Osteoblast (primary cell): ENCODE data around the gene DUSP12. TPM values are rescaled to one million over a fixed set of nuclear protein-coding genes. Genes with fewer than 3 reads are reported as not detected.

Experiments
- DNase-seq: peaks from one replicate; pipeline ENCODE4 v3.0.0; 2011; ENCODE audit warnings: low spot score, mixed read lengths; ENCODE audit not compliant: insufficient read length; ENCODE audit errors: missing footprints
- H2AFZ ChIP-seq: 2 replicates; pipeline ENCODE4 v1.6.0; 2011; ENCODE audit warnings: mild to moderate bottlenecking, low read length
- H3K27ac ChIP-seq: 2 replicates; pipeline ENCODE4 v1.5.1; 2011; ENCODE audit warnings: mild to moderate bottlenecking, low read depth, low read length, moderate library complexity
- H3K27me3 ChIP-seq: 2 replicates; pipeline ENCODE4 v1.6.0; 2012; ENCODE audit warnings: mild to moderate bottlenecking, control low read depth, inconsistent platforms, low read length, moderate library complexity; ENCODE audit not compliant: insufficient read depth
- H3K36me3 ChIP-seq: 2 replicates; pipeline ENCODE4 v1.5.1; 2011; ENCODE audit warnings: mild to moderate bottlenecking, low read length, control low read depth, moderate library complexity; ENCODE audit not compliant: insufficient read depth
- H3K4me1 ChIP-seq: 2 replicates; pipeline ENCODE4 v1.5.1; 2011; ENCODE audit warnings: mild to moderate bottlenecking, low read length, control low read depth, moderate library complexity; ENCODE audit not compliant: insufficient read depth
- H3K4me2 ChIP-seq: 2 replicates; pipeline ENCODE4 v1.6.0; 2011; ENCODE audit warnings: mild to moderate bottlenecking, low read length; ENCODE audit not compliant: insufficient read depth
- H3K4me3 ChIP-seq: fragments of 200-600 bp; sonication (generic); 3 replicates; pipeline ENCODE4 v1.5.1; 2012; ENCODE audit warnings: mild to moderate bottlenecking, low read length, inconsistent platforms; ENCODE audit not compliant: insufficient read depth
- H3K79me2 ChIP-seq: 2 replicates; pipeline ENCODE4 v1.6.0; 2012; ENCODE audit warnings: mild to moderate bottlenecking, low read length, control low read depth, inconsistent platforms; ENCODE audit not compliant: insufficient read depth
- H3K9me3 ChIP-seq: 2 replicates; pipeline ENCODE4 v1.5.1; 2011; ENCODE audit warnings: low read depth, low read length, control low read depth
- H4K20me1 ChIP-seq: 2 replicates; pipeline ENCODE4 v1.6.0; 2012; ENCODE audit warnings: mild to moderate bottlenecking, low read length, control low read depth; ENCODE audit not compliant: insufficient read depth
- CTCF ChIP-seq: IDR thresholded peaks from 2 replicates; pipeline ENCODE4 v1.5.1; 2011; ENCODE audit warnings: mild to moderate bottlenecking, low read depth, low read length, moderate library complexity; ENCODE audit errors: extremely low read depth
- total RNA-seq: library from RNA; depleted of rRNA; stranded (reverse); fragments of >200 nt; gene quantifications from 2 replicates; pipeline ENCODE4 v1.2.3, GENCODE V29; 2012

Gene DUSP12
- total RNA-seq, 1 donor: 20.6 TPM

- no peak overlapping the region for H2AFZ ChIP-seq
- peaks cover 28% of the 10 kb centered on the region for H3K4me1 ChIP-seq
- no peak overlapping the region for H3K27ac ChIP-seq
- no peak overlapping the region for H3K4me2 ChIP-seq
- no peak for DNase-seq
- no peaks in the 10 kb centered on the region for H3K36me3 ChIP-seq
- H3K27me3 ChIP-seq: no peaks in the 10 kb centered on the region
- H3K4me3 ChIP-seq: no peak overlapping the region
- no peak for TF ChIP-seq CTCF
- H3K79me2 ChIP-seq: peaks cover 3% of the 10 kb centered on the region
- no peaks in the 10 kb centered on the region for H4K20me1 ChIP-seq
- no peaks in the 10 kb centered on the region for H3K9me3 ChIP-seq
Measured at GRCh38 chr1:161728376-161729226, 21.0 kb upstream of the DUSP12 start.

- no peaks in the 10 kb centered on the region for H4K20me1 ChIP-seq
- H3K79me2 ChIP-seq: peaks cover 3% of the 10 kb centered on the region
- no peak for TF ChIP-seq CTCF
- peak overlapping the region; percentile 19 for H3K4me2 ChIP-seq
- peak overlapping the region; percentile 35 for H3K27ac ChIP-seq
- DNase-seq: peak; percentile 88
- peak overlapping the region; percentile 4 for H2AFZ ChIP-seq
- H3K9me3 ChIP-seq: no peaks in the 10 kb centered on the region
- no peaks in the 10 kb centered on the region for H3K36me3 ChIP-seq
- H3K4me3 ChIP-seq: no peak overlapping the region
- peaks cover 34% of the 10 kb centered on the region for H3K4me1 ChIP-seq
- no peaks in the 10 kb centered on the region for H3K27me3 ChIP-seq
Measured at GRCh38 chr1:161730050-161730564, 19.5 kb upstream of the DUSP12 start.

- H3K79me2 ChIP-seq: peaks cover under 1% of the 10 kb centered on the region
- no peaks in the 10 kb centered on the region for H4K20me1 ChIP-seq
Measured at GRCh38 chr1:161731241-161731640, 18.3 kb upstream of the DUSP12 start.

More at GRCh38 chr1:161731241-161731640, 18.3 kb upstream of the DUSP12 start:
- H3K4me1 ChIP-seq: peaks cover 33% of the 10 kb centered on the region
- H3K27ac ChIP-seq: no peak overlapping the region
- H2AFZ ChIP-seq: no peak overlapping the region
- H3K9me3 ChIP-seq: no peaks in the 10 kb centered on the region
- no peaks in the 10 kb centered on the region for H3K27me3 ChIP-seq
- no peaks in the 10 kb centered on the region for H3K36me3 ChIP-seq
- TF ChIP-seq CTCF: no peak
- no peak for DNase-seq
- H3K4me3 ChIP-seq: no peak overlapping the region
- no peak overlapping the region for H3K4me2 ChIP-seq
